ENCODE measurements around the gene CMIP. TPM values are rescaled to one million over a fixed set of nuclear protein-coding genes. Genes with fewer than 3 reads are reported as not detected.

CMIP gene
- total RNA-seq, 1 experiment from 2014 or later, result 4.1 TPM

- no peak for DNase-seq (ENCODE audit: low spot score)
Observed at GRCh38 chr16:81495321-81496234, 51.0 kb downstream of the CMIP start.

- no peak for DNase-seq (ENCODE audit: low spot score)
Observed at GRCh38 chr16:81496321-81496720, 51.7 kb downstream of the CMIP start.

GRCh38 chr16:81496742-81497141, 52.1 kb downstream of the CMIP start:
- DNase-seq (ENCODE audit: low spot score), result no peak

- no peak for DNase-seq (ENCODE audit: low spot score)
Observed at GRCh38 chr16:81497690-81498089, 53.1 kb downstream of the CMIP start.

GRCh38 chr16:81498351-81498750, 53.7 kb downstream of the CMIP start:
- DNase-seq (ENCODE audit: low spot score), result no peak

GRCh38 chr16:81499576-81500380, 55.2 kb downstream of the CMIP start:
- no peak for DNase-seq (ENCODE audit: low spot score)

- DNase-seq (ENCODE audit: low spot score), result peak; percentile 98
Observed at GRCh38 chr16:81500833-81501521, 56.4 kb downstream of the CMIP start.

- DNase-seq (ENCODE audit: low spot score), result no peak
Observed at GRCh38 chr16:81502396-81503070, 57.9 kb downstream of the CMIP start.

GRCh38 chr16:81505011-81505661, 60.5 kb downstream of the CMIP start:
- peak; percentile 34 for DNase-seq (ENCODE audit: low spot score)

- no peak for DNase-seq (ENCODE audit: low spot score)
Observed at GRCh38 chr16:81509404-81509803, 64.8 kb downstream of the CMIP start.

- DNase-seq (ENCODE audit: low spot score), result no peak
Observed at GRCh38 chr16:81510016-81510415, 65.4 kb downstream of the CMIP start.

GRCh38 chr16:81511371-81511770, 66.8 kb downstream of the CMIP start:
- no peak for DNase-seq (ENCODE audit: low spot score)

- DNase-seq (ENCODE audit: low spot score), result no peak
Observed at GRCh38 chr16:81513204-81514040, 68.8 kb downstream of the CMIP start.

GRCh38 chr16:81514041-81514559, 69.5 kb downstream of the CMIP start:
- no peak for DNase-seq (ENCODE audit: low spot score)

GRCh38 chr16:81514568-81515258, 70.1 kb downstream of the CMIP start:
- no peak for DNase-seq (ENCODE audit: low spot score)

- DNase-seq (ENCODE audit: low spot score), result no peak
Observed at GRCh38 chr16:81515281-81515680, 70.7 kb downstream of the CMIP start.

- DNase-seq (ENCODE audit: low spot score), result no peak
Observed at GRCh38 chr16:81515721-81516120, 71.1 kb downstream of the CMIP start.

GRCh38 chr16:81516478-81517149, 72.0 kb downstream of the CMIP start:
- no peak for DNase-seq (ENCODE audit: low spot score)

- no peak for DNase-seq (ENCODE audit: low spot score)
Observed at GRCh38 chr16:81517150-81517499, 72.5 kb downstream of the CMIP start.

All from H4 (cell line).